ELR (cell line): ENCODE measurements around the gene HOXB13.
"Not testable (repeated sequence)": the region's sequence is repeated elsewhere in the genome, so short reads cannot be mapped to it uniquely, and the experiment has no call there.

ENCODE experiments used
- DNase-seq: peaks from one replicate; pipeline ENCODE4 v3.0.0-alpha.2; 2015; ENCODE audit warnings: low read depth

Gene HOXB13

DNA sequence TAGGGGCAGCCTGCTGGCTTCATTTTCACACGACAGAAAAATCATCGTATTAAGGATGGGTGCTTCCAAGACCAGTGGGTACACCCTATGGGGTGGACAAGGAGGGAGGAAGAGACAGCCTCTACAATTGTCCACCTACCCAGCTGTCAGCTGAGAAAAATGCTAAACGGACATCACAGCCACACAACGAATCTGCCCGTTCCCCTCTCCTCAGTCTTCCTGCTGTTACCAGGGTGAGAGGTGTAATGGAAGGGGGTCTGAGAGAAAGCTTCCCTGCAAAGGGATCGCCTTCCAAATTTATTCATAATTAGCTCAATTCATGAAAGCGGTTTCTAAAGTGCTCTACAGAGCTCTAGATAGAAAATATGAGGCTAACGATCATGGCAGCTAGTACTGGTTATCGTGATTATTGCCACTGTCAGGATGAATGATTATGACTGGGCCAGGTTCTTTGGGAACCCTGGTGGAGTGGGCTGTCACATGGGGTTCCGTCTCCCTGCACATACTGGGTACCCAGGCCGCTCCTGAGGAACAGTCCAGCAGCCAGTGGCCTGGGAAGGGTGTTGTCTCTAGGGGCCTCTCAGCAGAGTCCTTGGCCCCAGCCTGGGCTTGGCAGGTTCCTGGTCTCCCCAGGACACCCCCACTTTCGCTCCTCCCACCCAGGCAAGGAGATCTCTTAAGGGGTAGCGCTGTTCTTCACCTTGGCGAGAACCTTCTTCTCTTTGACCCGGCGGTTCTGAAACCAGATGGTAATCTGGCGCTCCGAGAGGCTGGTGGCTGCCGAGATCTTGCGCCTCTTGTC, 2.2 kb downstream of the HOXB13 start:
- no peak for DNase-seq

DNA sequence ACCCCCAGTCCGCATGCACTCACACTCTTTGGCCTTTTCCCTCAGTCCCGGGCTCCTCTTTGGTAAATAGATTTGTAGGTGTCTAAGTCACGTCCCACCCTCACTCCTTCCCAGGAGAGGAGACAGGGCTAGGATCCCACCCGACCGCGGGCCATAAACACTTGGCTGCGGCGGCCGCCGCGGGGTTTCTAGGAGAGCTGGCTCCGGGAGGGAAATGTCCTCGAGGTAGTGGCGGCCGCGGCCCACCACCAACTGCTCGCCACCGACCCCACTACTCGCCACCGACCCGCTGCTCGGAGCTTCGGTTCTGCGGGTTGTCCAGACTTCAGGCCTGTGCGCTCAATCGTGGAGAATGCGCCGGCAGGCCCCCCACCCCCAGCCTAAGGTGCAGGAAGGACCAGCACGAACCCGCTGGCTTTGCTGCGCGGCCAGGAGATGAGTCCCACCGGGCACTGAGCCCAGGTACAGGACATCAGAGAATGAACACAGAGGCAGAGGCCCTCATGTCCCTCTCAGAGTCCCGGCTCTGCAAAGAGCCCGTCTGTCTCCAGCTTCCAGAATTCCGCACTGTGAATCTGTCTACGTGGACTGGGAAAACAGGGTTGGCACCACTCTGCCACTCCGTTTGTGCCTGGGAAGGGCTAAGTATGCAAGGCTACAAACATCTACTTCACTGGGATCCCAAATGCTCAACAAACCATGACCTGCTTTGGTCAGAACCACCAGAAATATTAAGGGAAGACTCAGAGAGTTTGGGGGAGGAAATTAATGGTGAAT, 3.1 kb downstream of the HOXB13 start:
- DNase-seq, result no peak

GRCh38 chr17:48725004-48725287, 3.6 kb downstream of the HOXB13 start:
- no peak for DNase-seq

DNA sequence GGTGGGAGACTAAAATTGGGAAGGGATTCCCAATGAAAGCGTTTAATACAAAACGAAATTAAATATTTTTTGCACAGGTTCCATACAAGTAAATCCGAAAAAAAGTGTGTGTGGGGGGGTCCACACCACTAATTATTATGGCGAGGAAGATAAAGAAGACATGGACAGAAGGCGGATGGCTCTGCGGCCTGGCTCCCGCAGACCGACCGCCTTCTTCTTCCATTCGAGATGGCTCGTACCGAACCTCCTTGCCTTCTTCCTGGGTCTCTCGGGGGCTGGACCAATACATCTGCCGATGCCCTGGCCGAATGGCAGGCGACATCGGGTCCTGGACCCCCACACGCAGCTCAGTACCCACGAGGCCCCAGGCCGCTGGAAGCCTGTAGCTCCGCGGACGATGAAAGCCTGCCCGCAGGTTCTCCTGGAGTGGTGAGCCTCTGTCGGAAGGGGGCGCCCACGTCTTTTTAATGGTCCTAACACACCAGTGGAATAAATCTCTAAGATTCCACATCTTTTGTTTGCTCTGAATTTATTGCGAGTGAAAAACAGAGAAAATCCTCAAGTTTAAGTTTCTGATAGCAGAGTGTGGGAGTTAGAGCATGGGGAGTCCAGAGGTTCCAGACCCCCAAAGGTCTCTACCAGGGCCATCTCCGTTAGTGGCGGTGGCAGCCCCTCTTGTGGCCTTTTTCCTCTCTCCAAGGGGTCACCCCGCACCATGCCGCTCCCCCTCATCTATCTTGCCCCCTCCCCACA, 4.1 kb downstream of the HOXB13 start:
- peak; percentile 87 for DNase-seq

DNA sequence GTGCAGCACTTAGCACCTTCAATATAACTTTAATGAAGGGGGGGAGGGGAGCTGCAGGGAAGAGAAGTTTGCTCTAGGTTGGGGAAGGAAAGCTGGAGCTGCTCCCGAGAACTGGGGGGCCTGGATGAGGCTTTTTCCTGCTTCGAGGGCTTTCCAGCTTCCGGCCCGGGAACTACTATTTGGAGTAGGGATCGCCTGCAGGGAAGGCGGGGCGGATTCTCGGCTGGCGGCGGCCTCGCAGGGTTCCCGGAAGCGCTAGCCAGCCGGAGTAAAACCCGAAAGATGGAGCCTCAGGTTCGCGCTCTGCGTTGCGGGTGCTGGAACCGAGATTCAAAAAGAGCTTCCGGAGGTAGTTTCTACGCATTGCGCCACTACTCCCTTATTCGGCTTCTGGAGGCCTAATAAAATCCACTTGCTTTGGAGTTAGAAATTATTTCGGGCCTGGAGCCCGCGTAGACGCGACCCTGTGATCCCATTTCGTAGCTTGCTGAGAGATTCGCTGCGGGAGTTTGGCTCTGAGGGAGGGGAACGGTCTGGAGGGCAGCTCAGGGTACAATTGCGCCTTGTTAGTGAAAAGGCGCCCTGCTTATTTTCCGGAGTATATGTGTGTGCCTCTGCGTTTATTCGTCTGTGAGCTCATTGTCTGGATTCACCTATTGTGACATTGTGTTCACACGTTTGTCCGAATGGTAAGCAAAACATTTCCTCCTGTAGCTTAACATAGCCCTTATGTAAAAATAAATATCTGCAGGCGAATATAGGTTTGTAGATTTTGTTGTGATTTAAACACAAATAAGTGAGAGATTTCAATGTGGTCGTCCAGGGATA, 4.9 kb downstream of the HOXB13 start:
- DNase-seq, result peak; percentile 39

- no peak for DNase-seq
Measured at GRCh38 chr17:48722915-48723422, 5.6 kb downstream of the HOXB13 start, which contains the start of gene PRAC2. PRAC2 (plus strand) TSS chr17:48723185; CDS start chr17:48724411, 1,226 bp downstream.

GRCh38 chr17:48722201-48722907, 6.2 kb downstream of the HOXB13 start, which contains the start of gene PRAC1:
PRAC1 (minus strand) TSS chr17:48722518; CDS start chr17:48722392, 126 bp downstream.
- no peak for DNase-seq

GRCh38 chr17:48721009-48721402, 7.5 kb downstream of the HOXB13 start:
- no peak for DNase-seq

DNA sequence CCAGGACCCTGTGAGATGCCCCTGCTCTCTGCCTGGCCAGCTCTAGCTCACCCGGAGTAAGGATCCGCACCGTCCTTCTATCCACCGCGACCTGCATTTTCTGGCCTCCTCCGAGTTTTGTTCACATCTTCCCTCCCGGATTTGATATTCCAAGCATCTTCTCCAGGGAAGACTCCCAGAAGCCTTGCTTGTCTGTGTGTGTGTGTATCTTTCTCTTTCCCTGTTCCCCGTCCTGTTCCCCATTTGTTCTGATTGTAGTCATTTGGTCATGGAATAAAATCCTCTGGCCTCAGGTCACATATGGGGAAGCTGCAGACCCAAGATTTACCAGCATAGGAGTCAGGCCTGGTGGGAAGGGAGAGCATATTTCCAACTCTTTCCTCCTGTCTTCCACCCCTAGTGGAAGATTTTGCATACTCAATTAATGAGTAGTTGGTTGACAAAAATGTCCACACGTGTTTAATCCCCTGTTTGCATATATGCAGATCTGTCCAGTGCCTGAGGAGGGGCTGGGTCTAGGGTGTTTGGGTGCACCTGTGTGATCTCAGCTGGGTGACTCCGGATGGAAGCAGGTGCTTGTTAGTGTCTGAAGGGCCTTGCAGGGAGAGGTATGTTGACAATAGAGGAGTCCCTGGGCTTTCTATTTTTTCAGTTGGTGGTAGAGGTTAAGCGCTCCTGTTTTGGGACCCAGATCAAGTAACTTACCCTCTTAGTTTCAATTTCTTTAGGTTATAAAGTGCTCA, 8.1 kb downstream of the HOXB13 start:
- no peak for DNase-seq

GRCh38 chr17:48719642-48720265, 8.8 kb downstream of the HOXB13 start:
- no peak for DNase-seq

DNA sequence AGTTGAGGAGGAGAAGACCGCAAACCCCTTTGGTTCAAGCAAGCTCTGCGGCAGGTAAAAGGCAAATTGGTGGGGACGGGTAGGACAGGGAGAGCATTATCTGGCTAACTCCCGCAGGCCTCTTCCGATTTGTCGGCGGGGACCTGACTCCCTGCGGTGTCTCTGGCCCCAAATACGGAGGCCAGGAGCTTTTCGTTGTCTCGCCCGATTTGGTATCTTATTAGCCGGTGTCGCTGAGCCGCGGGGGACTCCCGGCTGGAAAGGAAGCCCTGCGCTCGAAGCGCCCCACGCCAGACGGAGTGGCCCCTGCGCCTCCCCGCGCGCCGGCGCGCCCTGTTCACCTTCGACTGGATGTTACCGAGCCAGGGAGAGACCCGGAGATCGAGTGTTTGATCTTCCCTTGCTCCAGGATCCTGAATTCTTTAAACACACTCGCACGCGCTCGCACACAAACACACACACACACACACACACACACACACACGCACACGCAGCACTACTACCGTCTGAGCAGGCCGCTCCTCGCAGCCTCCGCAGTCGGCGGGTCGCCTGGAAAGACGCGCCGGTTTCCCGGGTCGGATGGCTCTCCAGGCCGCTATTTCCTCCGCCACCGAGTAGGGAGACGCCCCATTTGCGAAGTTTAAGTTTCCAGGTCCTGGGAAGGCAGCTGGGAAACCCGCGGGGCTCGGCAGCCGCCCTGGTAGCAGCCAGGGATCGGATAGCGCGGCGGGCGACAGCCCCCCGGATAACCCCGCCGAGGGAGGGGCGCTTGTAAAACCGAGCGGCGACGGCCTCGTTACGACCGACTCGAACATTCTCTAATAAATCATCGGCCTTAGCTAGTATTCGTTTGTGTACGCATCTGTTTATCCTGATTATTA, 9.5 kb downstream of the HOXB13 start:
- no peak for DNase-seq

DNA sequence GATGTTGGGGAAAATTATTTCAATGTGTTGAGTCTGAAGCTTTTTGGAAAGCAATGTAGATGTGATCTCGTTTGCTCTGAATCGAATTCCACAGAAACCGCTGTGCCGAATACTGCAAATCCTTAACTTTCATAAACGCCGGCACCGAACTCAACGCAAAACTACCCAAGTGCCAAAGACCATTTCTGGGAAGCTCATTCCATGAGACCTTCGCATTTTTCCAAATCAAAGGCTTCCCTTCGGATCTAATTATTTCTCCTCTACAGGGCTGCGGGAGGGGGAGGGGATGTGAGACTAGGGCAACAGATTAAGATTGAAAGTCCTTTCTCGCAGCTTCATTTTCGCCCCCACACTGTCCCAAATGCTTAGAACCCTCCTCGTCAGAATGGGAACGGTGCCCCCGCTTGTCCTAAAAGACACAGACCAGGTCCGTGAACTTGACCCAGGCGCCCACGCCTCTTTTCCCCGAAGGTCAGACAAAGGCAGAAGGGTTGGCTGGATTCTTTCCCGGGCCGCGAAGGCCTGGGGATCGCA, 10.3 kb downstream of the HOXB13 start:
- DNase-seq, result no peak

DNA sequence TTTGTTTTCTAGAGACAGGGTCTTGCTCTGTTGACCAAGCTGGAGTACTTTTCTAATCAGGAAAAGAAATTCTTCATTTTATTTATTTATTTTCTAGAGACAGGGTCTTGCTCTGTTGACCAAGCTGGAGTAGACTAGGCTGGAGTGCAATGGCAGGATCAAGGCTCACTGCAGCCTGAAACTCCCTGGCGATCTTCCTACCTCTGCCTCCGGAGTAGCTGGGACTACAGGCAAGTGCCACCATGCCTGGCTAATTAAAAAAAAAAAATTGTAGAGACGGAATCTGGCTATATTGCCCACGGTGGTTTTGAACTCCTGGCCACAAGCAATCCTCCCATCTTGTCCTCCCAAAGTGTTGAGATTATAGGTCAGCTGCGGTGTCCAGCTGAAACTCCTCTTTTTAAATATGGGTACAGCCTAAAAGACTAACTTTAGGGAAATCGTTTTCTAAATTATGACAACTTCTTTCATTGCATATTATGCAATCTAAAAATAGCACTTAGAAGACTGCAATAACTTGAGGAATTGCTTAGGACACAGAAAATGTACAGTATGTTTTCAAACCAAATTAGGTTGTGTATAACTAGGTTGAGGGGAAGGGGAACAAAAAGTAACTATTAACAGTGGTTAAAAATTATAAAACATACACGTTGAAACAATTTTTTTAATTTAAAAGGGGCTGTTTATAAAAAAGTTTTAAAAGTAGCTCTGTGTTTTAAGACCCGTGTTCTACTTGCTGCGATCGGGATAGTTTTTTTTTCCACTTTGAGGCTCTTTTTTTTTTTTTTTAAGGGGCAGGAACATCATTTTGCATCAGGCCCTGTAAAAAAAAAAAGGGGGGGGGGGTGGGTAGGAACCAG, 11.0 kb downstream of the HOXB13 start:
- DNase-seq, result no peak

- DNase-seq, result not testable (repeated sequence)
Measured at GRCh38 chr17:48716549-48716948, 12.0 kb downstream of the HOXB13 start.

DNA sequence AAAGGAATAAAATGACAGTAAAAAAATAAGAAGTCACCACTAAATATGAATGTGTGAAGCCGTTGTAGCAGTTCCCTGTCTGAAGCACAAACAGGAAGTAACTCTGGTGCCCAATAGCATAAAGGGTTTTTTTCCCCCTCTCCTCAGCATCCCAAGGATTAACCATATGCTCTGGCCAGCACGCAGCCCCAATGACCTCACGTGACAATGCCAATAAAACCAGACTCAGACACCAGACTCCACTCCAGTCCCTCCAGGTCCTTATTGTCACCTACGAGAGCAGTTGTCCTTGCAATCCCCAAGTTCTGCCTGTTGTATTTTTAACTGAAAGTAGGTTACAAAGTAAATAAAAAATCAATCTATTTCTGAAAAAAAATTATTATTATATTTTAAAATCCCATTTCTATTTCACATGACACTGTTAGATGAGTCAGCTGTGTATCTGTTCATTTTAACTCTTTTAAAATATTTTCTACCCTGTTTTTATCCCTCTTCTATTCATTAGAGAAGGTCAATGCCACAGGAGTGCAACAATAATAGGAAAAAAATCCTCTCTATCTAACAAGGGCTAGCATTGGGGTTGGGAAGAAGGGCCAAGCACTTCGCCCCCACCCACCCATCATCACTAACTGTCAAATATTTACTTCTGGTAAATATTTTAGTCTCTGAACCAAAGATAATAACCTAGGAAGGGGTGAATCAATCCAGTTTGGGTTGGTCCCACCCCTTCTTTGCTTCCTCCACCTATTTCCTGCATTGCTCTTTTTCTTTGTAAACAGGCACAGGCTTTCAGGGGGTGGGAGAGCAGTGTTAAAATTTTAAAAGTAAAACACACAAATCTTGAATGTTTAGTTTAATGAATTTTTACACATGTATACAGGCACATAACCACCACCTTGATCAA, 12.8 kb downstream of the HOXB13 start:
- no peak for DNase-seq

DNA sequence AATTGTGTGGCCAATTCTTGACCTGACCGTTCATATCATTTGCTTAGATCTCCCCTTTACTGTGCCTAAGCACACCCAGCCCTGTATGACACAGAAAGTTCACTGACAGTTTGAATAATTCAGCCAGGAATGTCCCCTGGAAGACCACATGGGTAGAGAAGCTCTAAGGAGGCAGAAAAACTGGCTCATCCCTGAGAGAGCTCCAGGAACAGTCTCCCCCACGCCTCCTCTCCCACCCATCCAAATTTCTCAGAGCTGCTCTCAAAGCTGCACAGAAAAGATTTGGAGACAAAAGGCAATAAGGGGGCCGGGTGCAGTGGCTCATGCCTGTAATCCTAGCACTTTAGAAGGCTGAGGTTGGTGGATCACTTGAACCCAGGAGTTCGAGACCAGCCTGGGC, 17.4 kb downstream of the HOXB13 start:
- DNase-seq, result no peak
